HG03469 (cell line): ENCODE measurements around the gene ADK.
"Not testable (repeated sequence)": the region's sequence is repeated elsewhere in the genome, so short reads cannot be mapped to it uniquely, and the experiment has no call there.

Experiments
- ATAC-seq: cut with Tn5 transposase; IDR thresholded peaks from one replicate; pipeline ENCODE4 v1.9.1; 2021; ENCODE audit warnings: mild to moderate bottlenecking, moderate library complexity, moderate number of reproducible peaks; ENCODE audit not compliant: unreplicated experiment

Gene ADK

GRCh38 chr10:74178042-74178791 lies 27.2 kb downstream of the ADK start:
- ATAC-seq = no peak

- no peak for ATAC-seq
These were observed 28.2 kb downstream of the ADK start for GRCh38 chr10:74179111-74179710.

GRCh38 chr10:74186678-74187077 lies 35.7 kb downstream of the ADK start:
- no peak for ATAC-seq

- ATAC-seq = no peak
These were observed 36.2 kb downstream of the ADK start for GRCh38 chr10:74187237-74187636.

- ATAC-seq = not testable (repeated sequence)
These were observed 37.6 kb downstream of the ADK start for GRCh38 chr10:74188617-74189016.

- no peak for ATAC-seq
These were observed 39.0 kb downstream of the ADK start for GRCh38 chr10:74189999-74190421.

GRCh38 chr10:74190494-74190893 lies 39.5 kb downstream of the ADK start:
- no peak for ATAC-seq

- no peak for ATAC-seq
These were observed 43.5 kb downstream of the ADK start for GRCh38 chr10:74194545-74194944.

GRCh38 chr10:74194999-74195398 lies 44.0 kb downstream of the ADK start:
- ATAC-seq = no peak

GRCh38 chr10:74199315-74199714 lies 48.3 kb downstream of the ADK start:
- no peak for ATAC-seq

- no peak for ATAC-seq
These were observed 51.3 kb downstream of the ADK start for GRCh38 chr10:74202356-74202755.

- ATAC-seq = no peak
These were observed 55.7 kb downstream of the ADK start for GRCh38 chr10:74206746-74207145.

- no peak for ATAC-seq
These were observed 56.9 kb downstream of the ADK start for GRCh38 chr10:74207691-74208480.

GRCh38 chr10:74208997-74209396 lies 58.0 kb downstream of the ADK start:
- ATAC-seq = no peak

- no peak for ATAC-seq
These were observed 62.0 kb downstream of the ADK start for GRCh38 chr10:74213019-74213418.

GRCh38 chr10:74213571-74214162 lies 62.6 kb downstream of the ADK start:
- no peak for ATAC-seq

- not testable (repeated sequence) for ATAC-seq
These were observed 66.1 kb downstream of the ADK start for GRCh38 chr10:74217110-74217509.

GRCh38 chr10:74222467-74222866 lies 71.4 kb downstream of the ADK start:
- ATAC-seq = not testable (repeated sequence)

GRCh38 chr10:74223755-74224529 lies 72.9 kb downstream of the ADK start:
- ATAC-seq = no peak

GRCh38 chr10:74227697-74228424 lies 76.8 kb downstream of the ADK start:
- ATAC-seq = no peak
